Left forelimb (tissue), 1 donor: ENCODE data around the gene GOLGA6C.
"Not testable (repeated sequence)": the region's sequence is repeated elsewhere in the genome, so short reads cannot be mapped to it uniquely, and the experiment has no call there.

ENCODE experiments used
- DNase-seq: peaks from one replicate; pipeline ENCODE4 v3.0.0-alpha.2; 2018; ENCODE audit warnings: low spot score

Gene GOLGA6C

DNA sequence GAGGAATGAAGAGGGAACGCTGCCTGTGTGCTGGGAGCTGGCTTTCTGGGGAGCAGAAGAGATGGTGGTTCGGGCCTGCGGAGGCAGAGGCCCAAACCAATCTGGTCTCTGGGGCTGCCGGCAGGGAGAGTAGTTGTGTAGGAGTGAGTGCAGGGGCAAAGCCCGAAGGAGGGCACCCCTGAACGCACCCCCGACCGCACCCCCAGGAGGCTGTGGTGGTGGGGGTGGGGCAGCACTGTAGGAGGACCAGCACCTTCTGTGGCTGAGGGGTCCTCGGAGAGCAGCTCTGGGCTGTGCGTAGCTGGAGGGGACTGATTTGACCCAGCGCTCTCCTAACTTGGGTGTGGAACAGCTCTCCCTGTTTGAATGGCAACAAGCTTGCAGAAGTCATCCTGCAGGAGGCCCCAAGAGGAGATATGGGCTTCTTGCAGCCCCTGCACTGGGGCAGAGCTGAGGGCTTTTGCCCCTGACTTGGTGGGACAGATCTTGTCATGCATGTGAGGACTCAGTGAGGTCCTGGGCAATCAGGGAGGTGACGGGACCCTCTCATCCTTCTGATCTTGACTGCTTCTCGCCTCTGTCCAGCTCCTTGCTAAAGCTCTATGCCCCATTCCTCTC, 30.4 kb upstream of the GOLGA6C start:
- no peak for DNase-seq

GRCh38 chr15:75228787-75229186, 29.3 kb upstream of the GOLGA6C start:
- no peak for DNase-seq

- DNase-seq = no peak
These were observed 28.7 kb upstream of the GOLGA6C start for GRCh38 chr15:75229191-75230015.

DNA sequence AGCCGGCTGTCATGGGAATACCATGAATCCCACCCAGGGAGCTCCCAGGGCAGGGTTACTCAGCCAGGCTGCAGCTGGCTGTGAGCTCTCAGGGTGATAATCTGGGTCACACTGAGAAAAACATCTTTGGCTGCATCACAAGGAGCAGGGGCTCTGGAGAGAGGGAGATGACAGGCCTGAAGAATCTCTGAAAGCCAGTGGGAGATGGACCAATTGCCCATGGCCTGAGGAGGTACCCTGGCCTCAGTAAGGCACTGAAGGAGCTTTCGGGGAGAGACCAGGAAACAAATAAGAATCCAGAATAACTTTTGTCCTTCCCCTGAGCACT, 28.2 kb upstream of the GOLGA6C start:
- DNase-seq = no peak

- DNase-seq = no peak
These were observed 27.4 kb upstream of the GOLGA6C start for GRCh38 chr15:75230551-75231371.

DNA sequence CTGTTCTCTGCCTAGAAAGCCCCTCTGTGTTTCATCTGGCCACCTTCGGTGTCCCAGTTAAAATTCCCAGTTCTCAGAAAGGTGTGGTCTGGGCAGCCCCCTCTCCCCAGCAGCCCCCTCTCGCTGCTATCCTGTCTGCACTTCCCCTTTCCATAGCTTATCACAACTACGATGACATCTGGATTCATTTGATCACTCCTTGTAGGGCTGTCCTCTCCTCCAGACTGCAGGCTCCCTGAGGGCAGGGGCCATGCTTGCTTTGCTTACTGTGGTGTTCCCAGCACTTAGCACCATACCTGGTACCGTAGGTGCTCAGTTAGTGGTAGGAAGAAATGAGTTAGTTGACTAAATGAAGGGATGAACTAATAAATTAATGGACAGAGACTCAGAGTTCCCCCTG, 26.3 kb upstream of the GOLGA6C start:
- no peak for DNase-seq

DNA sequence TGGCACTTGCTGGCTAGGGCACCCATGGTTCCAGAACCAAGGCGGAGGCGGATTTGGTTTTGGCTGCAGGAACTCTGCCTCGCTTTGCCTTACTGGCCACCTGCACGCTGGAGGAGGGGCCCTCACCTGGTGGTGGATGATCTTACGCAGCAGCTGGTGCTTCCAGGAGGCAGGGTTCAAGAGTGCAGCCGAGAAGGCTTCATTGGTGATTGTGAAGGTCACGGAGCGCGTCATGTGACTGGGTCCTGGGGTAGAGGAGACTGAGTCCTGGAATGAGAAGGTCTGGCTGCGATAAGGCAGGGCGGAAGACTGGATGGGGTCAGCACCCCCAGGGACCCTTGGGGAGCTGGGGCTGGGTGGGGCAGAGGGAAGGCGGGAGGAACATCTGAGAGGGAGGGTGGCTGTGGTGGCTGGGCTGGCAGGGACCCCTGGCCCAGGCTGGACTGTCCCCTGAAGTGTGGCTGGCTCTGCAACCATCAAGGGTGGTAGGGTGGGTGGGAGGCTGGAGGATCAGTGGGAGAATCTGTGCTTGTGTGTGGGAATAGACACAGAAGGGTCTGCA, 25.8 kb upstream of the GOLGA6C start:
- no peak for DNase-seq

GRCh38 chr15:75232826-75233503, 25.2 kb upstream of the GOLGA6C start:
- DNase-seq = no peak

- DNase-seq = no peak
These were observed 24.5 kb upstream of the GOLGA6C start for GRCh38 chr15:75233504-75234190.

DNA sequence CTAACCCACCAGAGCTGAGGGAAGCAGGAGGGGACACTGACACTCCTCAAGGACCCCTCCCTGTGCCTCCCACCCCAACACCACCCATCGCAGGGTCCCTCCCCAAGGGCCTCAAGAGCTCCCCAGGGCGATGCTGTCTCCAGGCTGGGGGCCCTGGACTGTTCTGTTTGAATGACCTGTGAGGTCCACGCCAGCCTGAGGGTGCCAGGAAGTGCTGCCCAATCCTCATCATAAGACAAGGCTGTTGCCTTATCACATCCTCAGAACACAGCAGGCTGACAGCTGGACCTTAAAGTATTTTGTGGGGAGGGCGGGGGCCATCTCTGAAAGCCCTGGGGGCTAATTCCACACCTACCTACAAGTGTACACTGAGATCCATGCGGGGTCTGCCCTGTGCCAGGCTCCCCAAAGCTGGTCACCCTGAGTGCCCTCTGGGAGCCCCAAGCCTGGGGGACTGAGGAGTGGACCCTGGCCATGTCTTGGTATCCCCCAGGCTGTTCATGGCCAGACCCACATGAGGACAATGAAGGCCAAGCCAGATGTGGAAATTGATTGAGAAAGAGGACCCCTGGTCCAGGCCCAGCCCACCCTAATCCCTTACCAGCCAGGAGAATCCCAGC, 23.8 kb upstream of the GOLGA6C start:
- no peak for DNase-seq

DNA sequence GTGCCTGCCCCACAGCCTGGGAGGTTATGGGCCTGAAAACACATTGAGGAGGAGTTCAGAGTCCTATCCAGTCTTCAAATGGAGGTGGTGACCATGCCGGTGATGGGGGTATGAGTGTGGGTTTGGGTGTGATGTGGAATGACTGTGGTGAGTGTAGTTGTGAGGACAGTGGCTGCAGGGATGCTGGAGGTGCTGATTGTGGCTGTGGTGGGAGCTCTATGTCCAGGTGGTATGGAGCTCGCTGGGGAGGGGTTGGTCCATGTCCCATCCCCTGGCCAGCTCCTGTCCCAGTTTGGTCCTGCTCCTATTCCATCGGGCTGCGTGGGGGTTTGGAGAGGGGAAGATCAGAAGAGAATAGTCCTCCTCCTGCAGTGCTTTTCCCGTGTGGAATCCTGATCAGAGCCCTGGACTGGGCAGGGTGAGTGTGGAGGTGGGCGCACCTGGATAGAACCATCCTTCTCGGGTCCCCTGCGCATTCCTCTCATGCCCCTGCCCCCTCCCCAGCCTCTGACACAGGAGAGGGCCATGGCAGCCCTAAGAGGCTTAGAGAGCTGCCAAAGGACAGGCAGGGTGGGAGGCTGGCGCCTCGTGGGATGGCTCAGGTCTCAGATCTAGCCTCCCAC, 23.0 kb upstream of the GOLGA6C start:
- no peak for DNase-seq

- DNase-seq = no peak
These were observed 22.1 kb upstream of the GOLGA6C start for GRCh38 chr15:75235760-75236729.

GRCh38 chr15:75237316-75237982, 20.7 kb upstream of the GOLGA6C start:
- DNase-seq = no peak

DNA sequence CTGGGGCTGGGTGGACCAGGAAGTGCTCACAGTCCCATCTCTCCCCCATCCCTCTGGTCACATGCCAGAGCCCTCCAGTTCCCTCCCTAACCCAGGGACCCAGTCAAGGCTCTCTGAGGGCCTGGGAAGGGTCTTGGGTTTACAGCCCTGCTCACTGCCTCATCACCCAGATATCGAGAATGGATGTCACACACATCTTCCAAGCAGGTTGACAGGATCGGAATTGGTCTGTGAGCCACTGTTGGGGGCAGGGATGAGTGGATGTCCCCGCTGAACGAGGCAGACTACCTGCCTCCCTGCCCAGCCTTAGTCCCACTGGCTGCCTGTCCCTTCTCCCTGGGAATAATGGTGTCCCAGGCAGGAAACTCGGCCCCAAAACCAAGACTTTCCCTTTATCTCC, 20.0 kb upstream of the GOLGA6C start:
- DNase-seq = no peak

DNA sequence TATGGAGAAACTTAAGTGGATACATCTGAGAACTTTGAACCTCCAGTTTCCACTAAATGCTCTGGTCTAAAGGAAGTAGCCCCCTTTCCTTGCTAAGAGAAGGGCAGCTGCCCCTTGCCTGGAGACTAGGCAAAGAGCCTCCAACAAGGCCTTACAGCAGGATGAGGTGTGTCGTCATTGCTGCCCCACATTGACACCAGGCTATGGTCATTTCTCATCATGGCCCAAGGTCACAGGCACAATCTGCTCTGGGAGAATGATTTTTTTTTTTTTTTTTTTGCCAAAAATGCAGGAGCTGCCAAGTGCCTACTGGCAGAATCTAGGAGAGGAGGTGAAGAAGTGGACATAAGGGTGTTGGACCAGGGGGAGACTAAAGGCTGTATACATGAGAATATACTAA, 12.4 kb upstream of the GOLGA6C start:
- not testable (repeated sequence) for DNase-seq

GRCh38 chr15:75248991-75249390, 9.1 kb upstream of the GOLGA6C start:
- not testable (repeated sequence) for DNase-seq

DNA sequence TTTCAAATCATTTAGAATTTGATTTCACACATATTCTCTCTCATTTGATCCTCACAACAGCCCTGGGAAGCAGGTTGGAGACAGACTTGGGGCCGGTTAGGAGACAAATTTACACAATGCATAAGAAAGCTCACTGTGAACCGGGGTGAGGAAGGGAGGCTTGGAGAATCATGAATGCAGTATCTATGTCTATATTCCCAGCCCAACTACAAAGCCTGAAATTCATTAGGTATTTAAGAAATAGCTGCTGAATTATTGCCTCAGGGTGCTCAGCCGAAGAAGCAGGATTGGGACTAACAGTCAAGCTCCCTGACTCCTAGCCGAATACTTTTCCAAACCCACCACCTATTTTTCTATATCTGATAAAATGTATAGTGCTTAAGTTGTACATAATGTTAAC, 8.4 kb upstream of the GOLGA6C start:
- no peak for DNase-seq

GRCh38 chr15:75251343-75251742, 6.8 kb upstream of the GOLGA6C start:
- not testable (repeated sequence) for DNase-seq

GRCh38 chr15:75252285-75252684, 5.8 kb upstream of the GOLGA6C start:
- not testable (repeated sequence) for DNase-seq
